Hematopoietic multipotent progenitor cell treated with erythropoietin and hydrocortisone succinate and interleukin-3 and kit ligand, for 8 days (in vitro differentiated cells): Measurements from ENCODE around the gene SPATC1L.

Source experiments
- DNase-seq: peaks from one replicate; pipeline ENCODE4 v3.0.0-alpha.2; 2015

The SPATC1L gene

DNA sequence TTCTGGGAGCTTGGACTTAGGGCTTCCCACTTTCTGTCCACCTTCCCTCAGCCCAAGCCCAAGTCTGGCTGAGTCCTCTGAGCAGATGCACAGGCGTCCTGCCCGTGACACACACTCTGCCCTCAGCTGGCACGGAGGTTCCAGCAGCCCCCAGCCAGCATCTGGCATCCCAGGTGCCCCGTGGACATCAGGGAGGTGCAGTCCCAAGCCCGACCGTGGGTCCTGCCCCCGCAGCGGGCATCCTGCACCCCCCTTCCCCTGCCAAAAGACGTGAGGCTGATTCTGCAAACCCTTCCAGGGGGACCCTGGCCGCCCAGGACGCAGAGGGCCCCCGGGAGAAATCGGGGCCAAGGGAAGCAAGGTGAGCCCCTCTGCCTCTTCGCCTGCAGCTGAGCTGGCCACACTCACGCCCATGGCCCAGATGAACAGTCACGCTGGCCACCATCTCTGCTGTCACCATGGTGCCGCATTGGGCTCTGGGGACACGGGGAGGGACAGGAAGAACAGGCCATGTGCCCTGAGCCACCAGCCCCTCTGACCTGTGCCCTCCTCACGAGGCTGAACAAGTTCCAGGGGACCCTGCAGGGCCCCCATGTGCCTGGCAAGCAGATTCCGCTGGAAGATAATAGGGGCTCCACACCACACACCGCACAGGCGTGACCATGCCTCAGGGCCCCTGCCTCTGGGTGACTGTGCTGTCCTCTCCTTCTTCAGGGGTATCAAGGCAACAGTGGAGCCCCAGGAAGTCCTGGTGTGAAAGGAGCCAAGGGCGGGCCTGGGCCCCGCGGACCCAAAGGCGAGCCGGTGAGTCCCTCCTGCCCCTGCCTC is 65.7 kb downstream of the SPATC1L start:
- DNase-seq, result no peak

DNA sequence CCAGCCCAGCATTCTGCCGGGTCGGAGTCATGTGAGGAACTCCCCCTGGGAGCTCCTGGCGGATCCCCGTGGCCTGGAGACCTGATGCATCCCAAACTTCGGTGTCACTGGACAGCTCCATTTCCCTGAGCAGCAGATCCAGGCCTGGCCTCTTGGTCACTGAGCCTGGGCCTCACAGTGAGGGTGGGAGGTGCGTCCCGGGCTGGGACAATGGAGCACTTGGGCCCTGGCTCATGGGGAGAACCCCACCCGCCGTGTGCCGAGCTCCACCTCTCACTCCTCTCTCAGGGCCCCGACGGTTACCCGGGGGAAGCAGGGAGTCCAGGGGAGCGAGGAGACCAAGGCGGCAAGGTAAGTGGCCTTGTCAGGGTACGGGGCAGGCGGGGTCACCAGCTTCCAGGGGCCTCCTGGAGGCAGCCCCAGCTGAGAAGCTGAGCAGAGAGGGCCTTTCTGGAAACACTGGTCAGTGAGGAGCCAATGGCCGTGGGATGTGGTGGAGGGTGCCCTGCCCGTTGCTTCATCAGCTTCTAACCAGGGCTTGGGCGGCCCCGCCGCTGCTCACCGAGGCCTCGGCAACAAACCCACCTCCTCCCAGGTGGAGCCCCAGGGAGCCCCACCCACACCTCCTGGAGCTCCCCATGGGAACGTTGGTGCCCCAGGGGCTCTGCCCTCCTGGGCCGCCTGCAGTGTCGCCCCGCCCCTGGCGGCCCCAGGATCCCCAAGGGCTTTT is 66.5 kb downstream of the SPATC1L start:
- no peak for DNase-seq

DNA sequence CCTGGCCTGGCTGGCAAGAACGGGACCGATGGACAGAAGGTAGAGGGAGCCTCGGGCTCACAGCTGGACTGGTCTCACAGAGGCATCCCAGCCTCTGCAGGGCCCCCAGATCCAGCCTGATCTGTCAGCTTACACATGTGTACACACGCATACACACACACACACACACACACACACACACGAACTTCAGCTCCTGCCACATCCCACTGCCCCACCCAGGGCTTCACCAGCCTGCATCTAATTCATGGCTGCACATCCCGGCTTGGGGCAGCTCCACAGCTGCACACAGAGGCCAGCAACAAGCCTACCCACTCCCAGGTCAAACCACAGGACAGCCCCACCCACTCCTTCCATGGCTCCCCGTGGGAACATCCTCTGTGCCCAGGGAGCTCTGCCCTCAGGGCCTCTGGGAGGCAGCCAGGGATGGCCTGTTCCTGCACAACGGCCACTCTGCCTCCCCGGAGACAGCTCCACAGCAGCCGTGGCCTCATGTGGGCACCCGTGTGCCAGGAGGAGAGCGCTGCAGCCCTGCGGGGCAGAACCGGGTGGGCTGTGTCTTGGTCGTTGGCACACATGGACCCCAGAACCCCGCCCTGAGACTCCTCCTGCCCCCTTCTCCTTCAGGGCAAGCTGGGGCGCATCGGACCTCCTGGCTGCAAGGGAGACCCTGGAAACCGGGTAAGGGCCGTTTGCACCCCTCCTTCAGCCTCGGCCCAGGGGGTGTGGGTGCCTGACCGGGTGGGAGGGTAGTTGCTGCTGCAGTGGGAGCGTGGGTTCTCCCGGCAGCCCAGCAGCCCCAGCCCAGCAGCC is 67.3 kb downstream of the SPATC1L start:
- DNase-seq, result no peak

DNA sequence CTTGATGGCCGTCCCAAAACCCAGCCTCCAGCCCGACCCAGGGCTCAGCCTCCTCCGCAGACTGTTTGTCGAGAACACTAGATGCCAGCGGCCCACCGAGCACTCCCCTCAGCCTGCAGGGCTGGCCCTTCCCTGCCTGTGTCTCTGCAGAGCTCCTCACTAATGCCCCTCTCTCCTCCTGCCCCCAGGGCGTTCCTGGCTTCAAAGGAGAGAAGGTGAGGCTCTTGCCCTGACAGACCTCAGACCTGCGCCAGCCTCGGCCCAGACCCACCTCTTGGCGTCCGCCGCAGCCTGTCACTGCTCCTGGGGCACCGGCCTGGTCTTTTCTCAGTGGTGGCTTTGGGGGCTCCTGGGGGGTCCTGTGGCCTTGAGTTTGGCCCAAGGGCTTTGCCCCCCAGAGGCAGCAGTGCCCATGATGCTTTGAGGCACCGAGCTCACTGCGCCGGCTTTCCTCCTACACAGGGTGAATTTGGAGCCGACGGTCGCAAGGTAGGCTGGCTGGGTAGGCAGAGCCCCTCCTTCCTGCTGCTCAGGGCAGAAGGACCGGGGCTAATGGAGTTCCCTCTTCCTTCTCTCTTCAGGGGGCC is 68.0 kb downstream of the SPATC1L start:
- no peak for DNase-seq

DNA sequence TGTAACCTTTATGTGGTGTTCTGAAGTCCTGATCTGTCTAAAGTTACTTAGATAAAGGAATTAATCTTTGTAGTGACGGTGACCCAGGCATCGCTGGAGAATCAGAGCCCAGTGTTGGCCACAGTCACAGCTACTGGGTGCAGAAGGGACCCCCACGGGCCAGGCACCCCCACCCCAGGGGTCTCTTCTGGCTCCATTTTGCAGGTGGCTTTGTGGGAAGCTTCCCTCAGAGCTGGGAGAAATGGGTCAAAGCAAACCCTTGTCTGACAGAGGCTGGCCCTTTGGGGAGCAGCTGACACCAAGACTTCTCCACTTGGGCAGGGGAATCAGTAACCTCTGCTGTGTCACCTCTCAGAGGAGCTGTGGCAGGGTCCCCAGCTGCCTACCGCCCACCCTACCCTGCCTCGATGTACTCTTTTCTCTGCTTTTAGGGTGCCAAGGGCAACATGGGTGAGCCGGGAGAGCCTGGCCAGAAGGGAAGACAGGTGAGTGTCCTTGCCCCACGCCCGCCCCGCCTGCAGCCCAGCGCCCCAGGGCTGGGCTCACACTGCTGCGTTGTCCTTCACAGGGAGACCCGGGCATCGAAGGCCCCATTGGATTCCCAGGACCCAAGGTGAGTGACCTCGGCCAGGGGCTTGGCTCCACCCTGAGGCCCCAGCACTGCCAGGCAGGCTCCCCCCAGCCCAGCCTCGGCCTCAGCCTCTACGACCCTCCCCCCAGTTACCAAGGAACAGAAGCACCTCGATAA is 68.6 kb downstream of the SPATC1L start:
- DNase-seq, result no peak

DNA sequence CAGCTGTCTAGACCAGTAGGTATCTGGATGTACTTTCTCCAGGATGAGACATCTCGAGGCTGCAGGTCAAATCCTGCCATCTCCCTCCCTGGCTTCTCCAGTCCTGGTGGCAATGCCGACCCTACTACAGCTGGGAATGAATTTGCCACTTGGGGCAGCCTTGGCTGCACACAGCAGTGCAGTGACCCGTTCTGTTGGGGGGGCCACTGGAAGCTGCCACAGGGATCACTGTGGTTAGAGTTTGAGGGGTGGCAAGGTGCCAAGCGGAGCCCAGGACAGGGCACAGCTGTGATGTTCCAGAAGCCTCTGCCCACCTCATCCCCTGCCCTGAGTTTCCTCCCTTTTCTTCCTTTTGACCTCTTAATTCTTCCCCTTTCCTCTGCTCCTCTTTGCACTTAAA is 69.3 kb downstream of the SPATC1L start:
- no peak for DNase-seq

DNA sequence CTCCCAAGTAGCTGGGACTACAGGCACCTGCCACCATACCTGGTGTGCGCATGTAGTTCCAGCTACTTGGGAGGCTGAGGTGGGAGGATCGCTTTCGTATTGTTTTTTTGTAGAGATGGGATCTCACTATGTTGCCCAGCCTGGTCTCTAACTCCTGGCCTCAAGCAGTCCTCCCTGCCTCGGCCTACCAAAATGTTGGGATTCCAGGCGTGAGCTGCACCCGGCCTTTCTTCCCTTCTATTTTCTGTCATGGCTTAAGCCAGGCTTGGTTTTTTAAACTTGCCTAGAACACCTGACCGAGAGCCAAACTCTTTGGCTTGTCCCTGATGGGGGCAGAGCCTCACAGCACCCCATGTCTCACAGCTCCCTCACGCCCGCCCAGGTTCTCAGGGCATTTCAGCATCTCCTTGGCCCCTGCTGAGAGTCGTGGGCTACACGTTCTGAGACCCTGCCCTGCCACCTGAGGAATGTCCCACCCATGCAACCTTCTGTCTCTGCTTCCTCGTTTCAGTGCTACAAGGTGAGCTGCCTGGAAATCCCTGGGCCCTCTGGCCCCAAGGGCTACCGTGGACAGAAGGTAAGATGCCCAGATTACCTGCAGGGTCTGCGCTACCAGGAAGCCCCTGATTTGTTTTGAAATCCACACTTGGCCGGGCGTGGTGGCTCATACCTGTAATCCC is 70.6 kb downstream of the SPATC1L start:
- no peak for DNase-seq

DNA sequence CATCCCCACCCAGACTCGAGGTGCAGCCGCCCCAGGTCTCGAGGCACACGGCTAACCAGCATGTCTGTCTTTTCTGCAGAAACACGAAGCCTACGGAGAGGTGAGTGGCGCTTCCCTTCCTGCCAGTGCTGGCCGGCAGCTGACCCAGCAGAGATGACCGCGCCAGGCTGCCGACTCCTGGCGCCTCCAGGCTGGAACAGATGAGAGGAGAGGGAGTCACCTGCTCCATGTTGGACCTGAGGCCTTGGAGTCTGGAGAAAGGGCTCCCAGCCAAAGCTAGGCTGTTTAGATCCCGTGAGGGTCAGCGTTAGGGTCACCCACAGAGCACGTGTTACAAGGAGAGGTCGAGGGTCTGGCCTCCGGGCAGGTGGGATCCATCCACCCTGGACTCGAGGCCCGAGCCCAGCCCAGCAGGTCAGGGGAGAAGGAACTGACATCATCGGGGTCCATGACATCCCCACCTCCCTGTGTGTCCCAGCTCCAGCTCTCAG is 71.5 kb downstream of the SPATC1L start:
- no peak for DNase-seq

DNA sequence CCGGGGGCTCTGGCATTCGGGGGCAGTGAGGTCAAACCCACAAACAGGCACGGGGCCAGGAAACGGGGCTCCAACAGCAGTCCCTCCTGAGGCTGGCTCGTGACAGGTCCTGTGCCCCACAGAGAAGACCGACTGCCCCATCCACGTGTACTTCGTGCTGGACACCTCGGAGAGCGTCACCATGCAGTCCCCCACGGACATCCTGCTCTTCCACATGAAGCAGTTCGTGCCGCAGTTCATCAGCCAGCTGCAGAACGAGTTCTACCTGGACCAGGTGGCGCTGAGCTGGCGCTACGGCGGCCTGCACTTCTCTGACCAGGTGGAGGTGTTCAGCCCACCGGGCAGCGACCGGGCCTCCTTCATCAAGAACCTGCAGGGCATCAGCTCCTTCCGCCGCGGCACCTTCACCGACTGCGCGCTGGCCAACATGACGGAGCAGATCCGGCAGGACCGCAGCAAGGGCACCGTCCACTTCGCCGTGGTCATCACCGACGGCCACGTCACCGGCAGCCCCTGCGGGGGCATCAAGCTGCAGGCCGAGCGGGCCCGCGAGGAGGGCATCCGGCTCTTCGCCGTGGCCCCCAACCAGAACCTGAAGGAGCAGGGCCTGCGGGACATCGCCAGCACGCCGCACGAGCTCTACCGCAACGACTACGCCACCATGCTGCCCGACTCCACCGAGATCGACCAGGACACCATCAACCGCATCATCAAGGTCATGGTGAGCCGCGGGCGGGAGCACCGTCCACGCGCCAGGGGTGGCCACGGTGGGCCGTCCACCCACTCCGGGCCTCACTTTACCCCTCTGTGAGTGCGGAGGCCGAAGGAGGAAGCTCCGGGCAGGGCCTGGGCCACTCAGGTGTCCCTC is 72.2 kb downstream of the SPATC1L start:
- no peak for DNase-seq

DNA sequence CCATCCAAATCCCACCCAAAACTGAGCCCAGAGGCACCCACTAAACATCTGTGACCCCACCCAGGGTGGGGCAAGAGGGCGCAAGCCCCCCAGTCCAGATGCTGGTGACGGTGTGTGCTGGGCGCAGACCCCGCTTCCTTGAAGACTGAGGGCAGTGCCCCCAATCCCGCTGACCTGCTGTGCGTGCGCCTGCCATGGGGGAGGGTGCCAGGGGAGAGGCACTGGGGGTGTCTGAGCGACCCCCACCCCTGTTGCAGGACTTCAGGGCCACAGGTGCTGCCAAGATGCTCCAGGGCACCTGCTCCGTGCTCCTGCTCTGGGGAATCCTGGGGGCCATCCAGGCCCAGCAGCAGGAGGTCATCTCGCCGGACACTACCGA is 73.1 kb downstream of the SPATC1L start:
- DNase-seq, result no peak
